Fibroblast of skin of left quadriceps (primary cell): ENCODE data around the gene MDGA2.
"Not testable (repeated sequence)": the region's sequence is repeated elsewhere in the genome, so short reads cannot be mapped to it uniquely, and the experiment has no call there.

Source experiments
- DNase-seq, 2 experiments: peaks; one replicate each; pipeline ENCODE4 v3.0.0-alpha.2; 2013; ENCODE audit warnings: low read depth in 2 of 2

MDGA2 gene

DNA sequence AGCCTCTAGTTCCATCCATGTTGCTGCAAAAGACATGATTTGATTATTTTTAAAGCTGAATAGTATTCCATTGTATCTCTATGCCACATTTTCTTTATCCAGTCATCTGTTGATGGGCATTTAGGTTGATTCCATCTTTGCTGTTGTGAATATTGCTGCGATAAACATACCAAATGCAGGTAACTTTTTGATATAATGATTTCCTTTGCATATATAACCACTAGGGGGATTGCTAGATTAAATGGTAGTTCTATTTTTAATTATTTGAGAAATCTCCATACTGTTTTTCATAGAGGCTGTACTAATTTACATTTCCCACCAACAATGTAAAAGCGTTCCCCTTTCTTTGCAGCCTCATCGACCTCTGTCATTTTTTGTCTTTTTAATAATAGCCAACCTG lies 342.5 kb downstream of the MDGA2 start:
- DNase-seq = no peak

DNA sequence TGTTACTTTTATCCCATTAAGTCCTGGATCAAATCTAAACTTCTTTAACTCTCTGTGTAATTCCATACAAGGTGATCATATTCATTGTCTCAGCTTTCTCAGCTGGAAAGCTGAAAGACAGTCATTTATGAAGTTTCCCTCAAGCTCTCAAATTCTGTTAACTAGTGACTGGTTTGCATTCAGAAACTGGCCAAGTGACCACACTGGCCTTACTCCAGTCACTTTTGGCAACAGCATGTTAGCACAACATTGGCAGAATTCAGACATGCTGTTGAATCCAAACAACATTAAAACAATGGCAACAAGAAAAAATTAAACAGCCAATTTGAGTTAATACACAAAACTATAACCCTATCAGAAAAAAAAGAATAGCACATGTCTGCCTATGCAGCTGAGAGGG lies 343.3 kb downstream of the MDGA2 start:
- DNase-seq = no peak

GRCh38 chr14:47328376-47328775 lies 347.0 kb downstream of the MDGA2 start:
- DNase-seq = no peak

GRCh38 chr14:47327336-47327735 lies 348.1 kb downstream of the MDGA2 start:
- no peak for DNase-seq

GRCh38 chr14:47322751-47323150 lies 352.7 kb downstream of the MDGA2 start:
- no peak for DNase-seq

- no peak for DNase-seq
Observed at GRCh38 chr14:47302121-47302520, 373.3 kb downstream of the MDGA2 start.

GRCh38 chr14:47300796-47301195 lies 374.6 kb downstream of the MDGA2 start:
- DNase-seq = no peak

DNA sequence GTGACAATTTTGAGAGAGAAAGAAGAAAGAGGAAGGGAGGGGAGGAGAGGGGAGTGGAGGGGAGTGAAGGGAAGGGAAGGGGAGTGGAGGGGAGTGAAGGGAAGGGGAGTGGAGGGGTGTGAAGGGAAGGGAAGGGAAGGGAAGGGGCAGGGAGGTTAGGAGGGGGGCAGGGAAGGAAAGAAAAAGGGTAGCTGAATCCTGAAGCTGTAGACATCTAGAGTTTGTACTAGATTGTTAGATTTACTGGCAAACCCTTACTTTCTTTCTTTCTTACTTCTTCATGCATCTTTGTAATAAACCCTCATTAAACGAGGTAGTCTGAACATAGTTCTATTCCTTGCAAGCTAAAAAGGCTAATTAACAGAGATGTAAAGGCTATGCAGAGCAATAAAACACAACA lies 378.0 kb downstream of the MDGA2 start:
- DNase-seq = no peak

GRCh38 chr14:47284283-47284682 lies 391.1 kb downstream of the MDGA2 start:
- DNase-seq = no peak

GRCh38 chr14:47281761-47282160 lies 393.6 kb downstream of the MDGA2 start:
- not testable (repeated sequence) for DNase-seq

DNA sequence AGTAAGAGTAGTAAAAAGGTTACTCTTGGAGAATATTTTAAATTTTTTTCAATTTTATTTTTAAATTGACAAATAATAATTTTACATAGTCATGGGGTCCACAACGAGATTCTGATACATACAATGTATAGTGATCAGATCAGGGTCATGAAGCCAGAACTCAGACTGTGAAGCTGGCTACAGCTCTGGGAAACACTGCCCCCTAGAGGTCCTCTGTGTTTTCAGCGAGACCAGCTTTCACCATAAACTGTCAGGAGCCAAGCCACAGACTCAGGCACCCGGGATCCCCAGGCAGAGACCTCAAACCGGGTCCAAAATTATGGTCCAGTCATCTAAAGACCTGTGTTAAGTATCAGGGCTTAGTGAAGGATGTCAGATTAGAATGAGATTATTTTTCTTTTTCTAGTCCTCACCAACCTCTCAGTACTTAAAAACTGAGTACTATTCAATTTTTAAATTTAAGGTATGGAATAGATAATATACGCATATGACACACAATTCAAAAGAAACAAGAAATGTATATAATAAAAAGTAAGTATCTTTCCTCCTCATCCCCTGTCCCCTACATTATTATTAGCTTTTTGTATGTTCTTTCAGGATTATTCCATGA lies 397.1 kb downstream of the MDGA2 start:
- peak; percentile 22 to 25 for DNase-seq

- DNase-seq = peak; percentile 20 to 24
Observed at GRCh38 chr14:47277703-47278102, 397.7 kb downstream of the MDGA2 start.

DNA sequence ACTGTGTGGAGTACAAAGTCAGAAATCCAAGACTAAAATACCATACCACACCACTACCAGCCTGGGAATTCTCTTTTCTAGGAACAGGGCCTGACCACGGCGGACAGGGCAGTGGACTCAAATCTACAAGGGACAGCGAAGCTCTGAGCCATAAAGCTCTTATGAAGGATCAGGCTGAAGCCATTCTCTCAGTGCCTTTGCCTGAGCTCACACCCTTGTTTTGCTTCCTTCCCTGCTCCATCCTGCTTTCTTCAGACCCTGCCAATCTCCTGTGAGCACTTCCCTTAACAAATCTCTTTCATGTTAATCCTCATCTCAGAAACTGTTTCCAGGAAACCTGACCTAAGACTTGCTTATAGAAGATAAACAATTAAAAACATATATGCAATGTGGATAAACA lies 398.5 kb downstream of the MDGA2 start:
- DNase-seq = no peak

DNA sequence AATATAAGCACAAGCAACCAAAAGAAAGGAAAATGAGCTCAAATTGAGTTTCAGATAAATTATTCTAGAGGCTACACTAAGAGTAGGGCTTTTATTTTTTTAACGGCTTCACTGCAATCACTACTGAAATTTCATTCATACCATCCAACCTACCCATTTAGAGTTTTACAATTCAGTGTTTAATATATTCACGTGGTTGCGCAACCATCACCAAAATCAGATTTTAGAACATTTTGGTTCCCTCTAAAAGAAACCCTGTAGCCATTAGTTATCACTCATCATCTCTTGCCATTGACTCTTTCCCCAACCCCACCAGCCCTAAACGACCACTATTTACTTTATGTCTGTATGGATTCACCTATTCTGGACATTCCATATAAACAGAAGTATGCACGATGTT lies 401.5 kb downstream of the MDGA2 start:
- no peak for DNase-seq

GRCh38 chr14:47270715-47271114 lies 404.7 kb downstream of the MDGA2 start:
- DNase-seq = no peak

- peak; percentile 67 to 74 for DNase-seq
Observed at GRCh38 chr14:47269756-47270492, 405.5 kb downstream of the MDGA2 start.

DNA sequence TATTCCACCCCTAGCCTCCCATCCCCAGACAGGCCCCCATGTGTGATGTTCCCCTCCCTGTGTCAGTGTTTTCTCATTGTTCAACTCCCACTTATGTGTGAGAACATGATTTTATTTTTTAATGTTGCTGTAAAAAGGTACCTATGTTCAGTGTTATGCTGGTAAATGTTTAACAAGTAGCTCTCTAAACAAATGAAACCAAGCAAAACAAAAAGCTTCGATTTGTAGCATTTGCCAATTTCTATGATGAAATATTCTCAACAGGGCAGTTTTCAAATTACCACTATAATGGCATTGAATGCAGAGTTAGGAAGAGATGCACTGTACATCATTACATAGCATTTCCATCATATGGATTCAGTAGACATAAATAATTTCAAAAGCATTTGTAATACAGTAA lies 410.6 kb downstream of the MDGA2 start:
- DNase-seq = no peak

DNA sequence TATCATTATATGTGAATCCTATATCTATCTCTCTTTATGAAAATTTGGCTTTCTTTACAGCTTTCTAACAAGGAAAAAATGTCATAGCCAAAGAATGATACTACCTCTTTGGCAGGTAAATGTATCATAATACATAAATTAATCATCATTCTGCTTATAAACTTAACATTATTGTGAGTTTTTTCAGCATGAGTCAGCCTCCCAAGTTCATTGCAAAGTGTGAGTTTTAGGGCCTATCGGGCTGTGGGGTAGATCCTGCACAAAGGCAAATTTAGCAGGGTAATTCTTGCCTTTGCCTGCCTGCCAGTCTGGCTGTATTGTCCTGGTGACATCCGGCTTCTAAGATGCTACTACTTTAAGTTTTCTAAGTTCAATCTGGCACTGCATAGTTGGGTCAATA lies 412.6 kb downstream of the MDGA2 start:
- no peak for DNase-seq

DNA sequence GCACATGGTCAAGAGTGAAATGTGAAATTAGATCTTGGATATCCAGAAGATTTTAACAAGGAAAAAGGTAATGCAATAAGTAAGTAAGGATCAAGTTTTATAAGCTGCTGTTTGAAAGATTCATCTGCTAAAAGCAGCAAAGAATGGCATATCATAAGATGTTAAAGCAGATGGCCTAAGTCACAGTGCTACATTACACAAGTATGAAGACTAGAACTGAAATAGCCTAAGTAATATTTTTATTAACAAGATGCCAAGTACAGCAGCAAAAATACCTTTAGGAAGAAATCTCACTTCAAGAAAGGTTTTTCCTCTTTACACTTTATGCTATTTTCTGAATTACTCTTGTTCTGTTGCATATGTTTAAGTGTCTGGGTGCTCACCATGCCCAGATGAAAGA lies 414.1 kb downstream of the MDGA2 start:
- no peak for DNase-seq

- DNase-seq = no peak
Observed at GRCh38 chr14:47259796-47260195, 415.6 kb downstream of the MDGA2 start.

GRCh38 chr14:47257013-47257412 lies 418.4 kb downstream of the MDGA2 start:
- no peak for DNase-seq

- no peak for DNase-seq
Observed at GRCh38 chr14:47252802-47253201, 422.6 kb downstream of the MDGA2 start.

DNA sequence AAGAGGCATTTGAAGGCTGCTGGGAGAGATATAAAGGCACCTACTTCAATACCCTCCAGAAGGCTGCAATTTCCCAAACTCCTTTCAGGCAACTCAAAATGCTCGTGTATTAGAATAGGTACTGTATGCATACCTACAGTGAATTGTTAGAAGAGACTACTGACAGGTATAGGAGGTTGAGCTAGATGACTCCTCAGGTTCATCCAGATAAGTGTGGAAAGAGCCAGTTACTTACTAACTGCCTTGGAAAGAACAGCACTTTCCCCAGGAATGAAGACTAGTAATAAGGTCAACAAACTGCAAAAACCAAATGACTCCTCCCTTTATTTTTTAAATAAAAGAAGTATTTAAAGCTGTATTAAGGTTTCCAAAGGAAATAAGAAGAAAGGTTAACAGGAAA lies 429.0 kb downstream of the MDGA2 start:
- no peak for DNase-seq

DNA sequence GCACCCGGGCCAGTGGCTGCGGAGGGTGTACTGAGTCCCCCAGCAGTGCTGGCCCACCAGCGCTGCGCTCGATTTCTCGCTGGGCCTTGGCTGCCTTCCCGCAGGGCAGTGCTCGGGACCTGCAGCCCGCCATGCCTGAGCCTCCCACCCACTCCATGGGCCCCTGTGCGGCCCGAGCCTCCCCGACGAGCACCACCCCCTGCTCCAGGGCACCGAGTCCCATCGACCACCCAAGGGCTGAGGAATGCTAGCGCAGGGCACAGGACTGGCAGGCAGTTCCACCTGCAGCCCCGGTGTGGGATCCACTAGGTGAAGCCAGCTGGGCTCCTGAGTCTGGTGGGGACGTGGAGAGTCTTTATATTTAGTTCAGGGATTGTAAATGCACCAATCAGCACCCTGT lies 432.8 kb downstream of the MDGA2 start:
- DNase-seq = not testable (repeated sequence)
